DMS79 treated with DMSO at 0.1 percent for 48 hours (cell line): ENCODE measurements around the gene KIF1B.

ENCODE experiments used
- DNase-seq: peaks from one replicate; lab custom pipeline; 2025; lab: John Stamatoyannopoulos, UW

KIF1B gene

DNA sequence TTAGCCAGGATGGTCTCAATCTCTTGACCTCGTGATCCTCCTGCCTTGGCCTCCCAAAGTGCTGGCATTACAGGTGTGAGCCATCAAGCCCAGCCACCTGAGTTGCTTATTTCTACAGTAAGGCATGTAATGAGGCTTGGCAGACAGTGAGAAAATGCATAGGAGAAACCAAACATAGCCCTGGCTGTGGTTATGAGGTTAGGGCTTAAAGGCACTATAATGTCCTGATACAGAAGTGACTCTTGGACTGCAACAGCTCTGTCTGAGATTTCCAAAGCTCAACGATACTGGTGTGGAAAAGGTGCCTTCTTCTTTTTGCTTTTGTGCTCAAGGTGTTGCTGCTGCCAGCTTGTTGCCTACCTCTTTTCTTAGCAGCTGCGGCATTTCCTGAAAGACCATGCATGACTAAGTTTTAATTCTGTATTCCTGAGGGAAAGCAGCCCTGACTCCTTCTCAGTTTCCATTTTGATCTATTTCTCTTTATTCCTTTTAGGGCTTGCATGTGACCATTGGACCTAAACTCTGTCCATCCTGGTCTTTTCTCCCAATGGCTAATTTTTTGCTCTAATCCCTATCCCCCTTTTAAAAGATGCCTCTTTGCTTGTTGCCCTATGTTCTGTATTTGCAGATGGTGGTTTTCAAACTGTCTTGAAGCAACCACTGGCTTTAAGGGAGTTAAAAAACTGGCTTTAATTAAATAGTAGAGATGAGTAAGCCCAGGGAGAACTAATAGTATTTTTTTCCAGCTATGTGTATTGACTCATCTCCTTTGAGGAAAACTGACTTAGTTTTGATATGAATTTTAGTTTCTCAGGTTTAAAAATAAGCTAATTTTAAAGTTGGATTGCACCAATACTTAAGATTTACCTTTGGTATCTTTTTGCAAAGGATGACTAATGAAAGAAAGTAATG is 70.3 kb downstream of the KIF1B start:
- DNase-seq: no peak

DNA sequence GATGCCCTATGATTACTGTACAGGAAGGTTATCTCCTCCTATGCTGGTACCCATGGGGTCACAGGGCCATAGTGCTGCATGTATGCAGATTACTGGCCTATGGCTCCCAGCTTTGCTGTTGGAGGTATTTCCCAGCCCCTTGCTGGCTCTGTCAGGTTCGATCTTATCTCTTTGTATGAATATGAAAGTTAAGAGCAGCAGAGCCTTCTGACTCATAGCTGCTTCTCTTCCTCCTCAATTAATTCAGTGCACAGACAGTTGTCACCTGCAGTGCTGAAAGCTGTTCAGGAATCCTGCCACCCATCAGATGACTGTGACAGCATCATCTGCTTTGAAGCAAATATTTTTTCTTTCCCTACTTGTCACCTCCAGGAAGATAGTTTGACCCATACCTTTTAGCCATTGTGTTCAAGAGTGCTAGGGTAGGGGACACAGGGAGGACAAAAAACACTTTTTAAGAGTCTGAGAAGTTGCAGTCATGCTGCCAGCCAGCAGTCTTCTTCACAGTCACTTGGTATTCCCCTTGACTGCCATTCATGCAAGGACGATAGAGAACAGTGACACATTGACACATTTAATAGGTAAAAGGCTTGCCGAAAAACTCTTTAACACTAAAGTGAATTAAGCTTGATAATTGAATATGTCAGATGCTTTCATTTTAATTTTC is 73.1 kb downstream of the KIF1B start:
- no peak for DNase-seq

DNA sequence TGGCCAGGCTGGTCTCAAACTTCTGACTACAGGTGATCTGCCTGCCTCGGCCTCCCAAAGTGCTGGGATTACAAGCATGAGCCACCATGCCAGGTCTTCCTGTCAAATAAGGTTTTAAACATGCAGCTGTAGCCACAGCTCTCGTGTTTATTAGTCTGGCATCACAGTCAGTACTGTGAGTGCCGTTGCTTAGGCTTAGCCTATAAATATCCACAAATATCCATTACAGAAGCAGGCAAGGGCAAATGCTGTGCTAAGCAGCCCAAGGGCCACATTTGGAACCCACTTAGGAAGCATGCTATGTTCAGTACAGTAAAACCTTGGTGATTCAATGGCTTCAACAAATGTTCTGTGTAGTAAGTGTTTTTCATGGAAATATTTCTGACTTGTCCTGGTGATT is 75.9 kb downstream of the KIF1B start:
- no peak for DNase-seq

DNA sequence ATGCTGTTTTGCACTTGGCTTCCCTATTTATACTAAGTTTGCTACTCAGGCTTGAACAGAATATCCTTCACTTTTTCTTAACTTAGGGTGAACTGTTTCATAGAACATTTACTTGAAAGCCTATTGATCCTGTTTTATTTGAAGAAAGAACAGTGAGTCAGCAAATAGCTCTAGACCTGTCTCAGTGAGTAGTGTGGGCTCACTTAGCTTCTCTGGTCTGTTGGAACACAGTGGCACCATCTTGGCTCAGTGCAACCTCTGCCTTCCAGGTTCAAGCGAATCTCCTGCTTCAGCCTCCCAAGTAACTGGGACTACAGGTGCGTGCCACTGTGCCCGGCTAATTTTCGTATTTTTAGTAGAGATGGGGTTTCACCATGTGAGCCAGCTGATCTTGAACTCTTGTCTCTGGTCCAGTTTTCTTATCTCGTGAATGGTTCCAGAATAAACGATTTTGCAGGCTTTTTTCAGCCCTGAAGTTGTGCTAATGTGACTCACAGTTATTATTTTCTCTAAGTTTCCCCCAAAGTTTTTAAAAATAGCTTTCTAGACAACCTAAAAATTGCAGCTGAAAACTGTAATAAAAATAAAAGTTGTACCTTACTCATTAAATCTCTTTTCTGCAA is 76.8 kb downstream of the KIF1B start:
- no peak for DNase-seq

DNA sequence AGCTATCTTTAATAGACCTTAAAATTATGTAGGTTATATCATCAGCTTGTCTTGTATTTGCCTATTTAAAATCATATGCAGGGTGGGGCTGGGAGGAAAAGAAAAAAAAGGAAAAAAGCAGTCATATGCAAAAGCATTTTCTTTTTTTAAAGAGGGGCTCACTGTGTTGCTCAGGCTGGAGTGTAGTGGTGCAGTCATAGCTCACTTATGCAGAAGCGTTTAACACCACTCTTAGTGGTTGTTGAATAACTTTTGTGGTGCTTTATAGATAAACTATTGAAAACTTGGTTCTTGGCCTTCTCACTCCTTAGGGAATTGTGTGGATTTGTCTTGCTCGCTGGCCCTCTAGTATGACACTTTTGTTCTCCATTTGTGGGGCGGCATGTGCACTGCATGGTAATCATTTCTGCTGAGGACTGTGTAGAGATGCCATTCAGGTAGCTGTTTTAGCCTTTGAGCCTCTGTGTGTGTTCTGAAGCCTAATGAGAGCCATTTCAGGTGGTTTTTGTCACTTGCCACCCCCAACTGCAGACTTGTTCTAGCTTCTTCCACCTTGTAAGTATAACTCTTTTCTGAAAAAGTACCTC is 77.8 kb downstream of the KIF1B start:
- DNase-seq: no peak

DNA sequence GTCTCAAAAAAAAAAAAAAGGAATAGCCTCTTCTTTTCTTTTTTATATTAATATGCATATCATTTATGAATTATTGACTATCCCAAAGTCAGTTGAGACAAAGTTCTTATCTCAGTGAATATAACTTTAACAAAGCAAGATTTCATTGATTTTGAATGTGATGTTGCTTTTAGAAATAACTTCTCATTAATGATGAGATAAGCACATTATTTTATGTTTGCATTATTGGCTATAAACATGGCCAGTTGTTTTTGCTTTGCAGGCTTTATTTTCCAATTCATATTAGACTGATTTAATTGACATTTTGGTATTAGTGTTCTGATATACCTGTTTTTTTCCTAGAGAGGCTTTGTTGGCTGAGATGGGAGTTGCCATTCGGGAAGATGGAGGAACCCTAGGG is 81.3 kb downstream of the KIF1B start:
- DNase-seq: no peak

DNA sequence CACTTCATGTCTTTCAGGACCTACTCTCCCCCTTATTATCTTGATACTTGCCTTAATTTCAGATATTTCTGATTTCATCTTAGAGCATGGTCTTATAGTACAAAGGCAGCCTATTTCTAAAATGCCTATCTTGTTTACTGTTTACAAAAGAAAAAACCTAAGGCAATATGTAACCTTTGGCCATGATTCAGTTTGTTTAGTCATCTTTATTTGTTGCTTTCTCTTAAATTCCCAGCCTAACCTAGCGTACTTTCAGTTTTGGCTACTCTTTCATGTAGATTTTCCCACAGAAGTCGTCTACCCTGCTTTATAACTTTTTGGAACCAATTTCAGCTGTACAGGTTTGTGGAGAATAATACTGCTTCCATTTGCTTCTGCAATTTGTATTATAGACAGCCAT is 81.8 kb downstream of the KIF1B start:
- DNase-seq: no peak

DNA sequence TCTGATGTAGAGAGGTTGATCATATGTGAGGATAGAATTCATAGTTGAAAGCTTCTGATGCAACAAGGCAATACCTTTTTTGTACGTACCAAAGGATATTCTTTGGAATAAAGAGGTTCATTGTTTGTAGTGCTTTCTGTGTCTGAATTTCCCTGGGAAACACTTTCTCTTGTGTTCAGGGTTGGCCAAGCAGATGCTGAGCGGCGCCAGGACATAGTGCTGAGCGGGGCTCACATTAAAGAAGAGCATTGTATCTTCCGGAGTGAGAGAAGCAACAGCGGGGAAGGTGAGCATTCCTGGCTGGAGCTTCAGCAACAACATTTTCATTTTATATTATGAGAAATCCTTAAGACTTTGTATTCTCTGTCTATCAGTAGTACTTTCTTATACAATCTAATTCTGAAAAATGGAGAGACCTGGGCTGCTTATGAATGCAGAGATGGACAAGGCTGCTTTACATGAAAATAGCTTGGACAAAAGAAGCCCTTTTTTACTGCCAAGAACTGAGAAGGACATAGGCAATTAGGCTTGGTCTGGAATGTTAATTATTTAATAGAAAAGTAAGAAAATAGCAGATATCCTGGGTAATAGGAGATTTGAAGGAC is 85.2 kb downstream of the KIF1B start:
- no peak for DNase-seq

DNA sequence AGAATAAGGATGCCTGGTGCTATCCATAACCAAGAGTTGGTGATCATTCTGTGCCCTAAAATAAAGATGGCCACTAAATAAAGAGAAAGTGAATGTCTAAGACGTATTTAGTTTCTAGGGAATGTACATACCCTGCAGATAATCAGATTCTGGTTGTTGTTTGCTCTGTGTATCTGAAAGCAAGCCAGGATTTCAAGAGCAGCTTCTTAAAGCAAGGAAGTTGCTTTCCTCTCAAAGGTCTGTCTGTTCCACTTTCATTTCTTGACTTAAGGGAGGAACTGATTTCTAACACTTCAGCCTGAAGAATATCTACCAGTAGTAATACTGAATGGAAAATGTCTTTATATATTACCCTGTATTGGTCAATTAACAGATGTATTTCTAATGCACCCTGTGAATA is 88.8 kb downstream of the KIF1B start:
- DNase-seq: no peak

DNA sequence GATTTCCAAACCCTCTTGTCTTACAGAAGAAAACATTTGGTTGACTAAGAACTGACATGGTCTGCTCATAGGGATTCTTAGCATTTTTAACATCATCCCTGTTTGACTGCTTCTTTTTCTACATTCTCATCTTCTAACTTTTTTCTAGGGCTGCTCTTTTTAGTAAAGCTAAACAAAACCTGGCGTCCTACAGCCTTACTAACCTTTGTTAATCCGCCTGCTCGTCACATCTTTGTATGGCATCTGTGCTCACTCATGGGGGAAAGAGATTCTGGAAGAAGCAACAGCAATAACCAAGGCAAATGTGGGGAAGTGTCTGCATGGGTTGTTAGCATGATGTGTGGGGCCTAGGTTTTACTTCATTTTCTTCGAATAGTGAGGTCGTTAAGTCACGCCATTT is 92.0 kb downstream of the KIF1B start:
- no peak for DNase-seq

DNA sequence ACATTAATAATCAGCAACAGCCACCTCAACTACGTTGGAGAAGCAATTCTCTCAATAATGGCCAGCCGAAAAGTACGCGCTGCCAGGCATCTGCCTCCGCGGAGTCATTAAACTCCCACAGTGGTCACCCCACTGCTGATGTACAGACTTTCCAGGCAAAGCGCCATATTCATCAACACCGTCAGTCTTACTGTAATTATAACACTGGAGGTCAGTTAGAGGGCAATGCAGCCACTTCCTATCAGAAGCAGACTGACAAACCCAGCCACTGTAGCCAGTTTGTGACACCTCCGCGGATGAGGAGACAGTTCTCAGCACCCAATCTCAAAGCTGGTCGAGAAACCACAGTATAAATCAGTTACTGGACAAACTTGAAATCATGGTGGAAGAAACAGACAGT is 93.9 kb downstream of the KIF1B start:
- DNase-seq: no peak

DNA sequence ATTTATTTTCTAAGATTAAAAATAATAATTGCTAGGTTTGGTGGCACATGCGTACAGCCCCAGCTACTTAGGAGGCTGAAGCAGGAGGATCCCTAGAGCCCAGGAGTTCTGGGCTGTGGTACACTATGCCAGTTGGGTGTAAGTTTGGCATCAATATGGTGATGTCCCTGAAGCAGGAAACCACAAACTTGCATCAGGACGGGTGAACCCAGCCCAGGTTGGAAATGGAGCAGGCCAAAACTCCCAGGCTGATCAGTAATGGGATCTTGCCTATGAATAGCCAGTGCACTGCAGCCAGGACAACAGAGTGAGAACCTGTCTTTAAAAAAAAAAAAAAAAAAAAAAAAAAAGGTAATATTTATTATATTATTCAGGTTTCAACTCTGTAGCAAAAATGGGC is 96.1 kb downstream of the KIF1B start:
- DNase-seq: no peak

DNA sequence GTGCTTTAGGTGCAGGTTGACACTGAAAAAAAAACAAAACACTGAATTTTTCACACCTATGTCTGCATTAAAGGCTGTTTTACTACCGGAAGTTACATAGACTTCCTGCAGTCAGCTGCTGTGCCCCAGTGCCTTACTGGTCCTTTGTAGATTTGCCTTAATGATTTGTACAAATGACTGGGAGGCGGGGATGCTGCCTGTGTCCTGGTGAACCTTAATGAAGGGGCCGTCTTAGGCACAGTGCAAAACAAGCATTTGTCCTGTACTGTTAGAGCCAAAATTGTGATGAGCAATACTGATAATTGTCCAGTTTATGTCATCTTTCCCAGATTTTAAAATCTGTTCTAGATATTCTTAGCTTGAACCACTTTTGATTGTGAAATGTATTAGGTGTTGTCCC is 97.6 kb downstream of the KIF1B start:
- DNase-seq: no peak

DNA sequence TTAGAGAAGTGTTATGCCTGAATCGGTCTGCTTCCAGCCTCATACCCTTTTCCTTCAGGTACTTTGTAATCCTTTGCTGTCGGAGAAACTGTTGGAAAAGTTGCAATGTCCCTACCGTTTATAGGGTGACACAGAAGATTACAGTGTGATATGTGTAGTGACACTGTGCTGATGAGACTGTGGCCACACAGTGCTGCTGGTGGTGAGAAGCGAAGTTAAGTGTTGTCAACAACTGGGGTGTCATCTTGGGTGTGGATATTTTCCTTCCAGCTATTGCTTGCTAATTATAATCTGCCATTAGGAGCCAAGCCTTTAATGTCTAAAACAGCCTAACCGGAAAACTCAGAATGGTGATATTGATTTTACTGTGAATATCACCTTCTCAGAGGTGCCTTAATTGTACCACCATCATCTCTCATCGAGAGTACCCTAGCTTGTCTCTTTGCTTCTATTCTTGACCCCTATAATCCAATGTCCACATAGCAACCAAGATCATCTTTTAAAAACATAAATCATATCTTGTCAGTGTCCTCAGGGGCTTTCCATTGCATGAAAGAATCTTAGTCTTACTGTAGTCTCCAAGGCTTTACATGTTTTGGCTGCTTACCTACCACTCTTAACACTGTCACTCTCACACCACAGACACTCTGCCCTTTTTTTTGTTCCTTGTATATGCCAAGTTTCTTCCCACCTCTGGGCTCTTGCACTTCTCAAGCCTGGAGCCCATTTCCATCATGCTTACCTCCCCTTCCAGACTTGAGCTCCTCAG is 99.1 kb downstream of the KIF1B start:
- no peak for DNase-seq

DNA sequence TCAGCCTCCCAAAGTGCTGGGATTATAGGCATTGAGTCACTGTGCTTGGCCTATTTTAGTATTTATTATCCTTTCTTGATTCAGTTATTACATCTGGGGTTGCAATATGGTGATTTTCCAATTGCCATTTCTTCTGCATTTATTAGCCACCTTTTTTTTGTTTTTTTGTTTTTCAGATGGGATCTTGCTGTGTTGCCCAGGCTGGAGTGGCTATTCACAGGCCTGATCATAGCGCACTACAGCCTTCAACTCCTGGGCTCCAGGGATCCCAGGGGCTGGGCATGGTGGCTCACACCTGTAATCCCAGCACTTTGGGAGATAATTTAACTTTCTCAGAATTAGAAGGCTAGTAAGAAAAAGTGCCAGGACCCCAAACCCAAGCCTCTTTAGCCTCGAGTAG is 106.4 kb downstream of the KIF1B start:
- DNase-seq: no peak

DNA sequence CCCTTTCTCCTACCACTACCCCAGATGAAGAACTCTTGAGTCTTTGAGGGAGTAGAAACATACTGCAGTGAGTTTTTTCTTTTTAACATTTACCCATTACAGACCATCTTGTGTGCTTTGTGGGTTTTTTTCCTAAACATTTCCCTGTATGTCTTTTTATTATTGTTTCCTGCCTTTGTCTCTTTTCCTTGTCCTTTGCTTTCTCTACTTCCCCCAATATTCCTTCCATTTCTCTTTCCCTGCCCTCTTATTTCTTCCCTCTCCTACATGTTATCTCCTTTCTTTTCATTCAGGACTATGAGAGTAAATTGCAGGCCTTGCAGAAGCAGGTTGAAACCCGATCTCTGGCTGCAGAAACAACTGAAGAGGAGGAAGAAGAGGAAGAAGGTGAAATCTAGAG is 109.4 kb downstream of the KIF1B start:
- no peak for DNase-seq

DNA sequence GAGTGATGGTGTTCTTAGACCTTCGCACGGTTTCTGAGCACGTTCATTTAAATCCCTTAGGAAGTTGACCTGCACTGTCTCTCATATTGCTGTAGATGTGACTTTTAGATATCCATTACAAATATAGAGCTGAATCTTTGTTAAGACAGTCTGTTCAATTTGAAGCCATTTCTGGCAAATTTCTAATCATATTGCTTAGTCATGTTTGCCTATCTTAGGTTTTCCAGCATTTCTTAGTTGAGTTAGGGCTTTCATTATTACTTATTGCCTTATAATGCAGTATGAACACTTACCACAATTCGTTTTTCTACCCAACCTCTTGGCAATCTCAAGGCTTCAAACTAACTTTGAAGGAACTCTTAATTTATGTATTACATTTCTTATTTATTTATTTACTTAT is 110.0 kb downstream of the KIF1B start:
- DNase-seq: no peak

DNA sequence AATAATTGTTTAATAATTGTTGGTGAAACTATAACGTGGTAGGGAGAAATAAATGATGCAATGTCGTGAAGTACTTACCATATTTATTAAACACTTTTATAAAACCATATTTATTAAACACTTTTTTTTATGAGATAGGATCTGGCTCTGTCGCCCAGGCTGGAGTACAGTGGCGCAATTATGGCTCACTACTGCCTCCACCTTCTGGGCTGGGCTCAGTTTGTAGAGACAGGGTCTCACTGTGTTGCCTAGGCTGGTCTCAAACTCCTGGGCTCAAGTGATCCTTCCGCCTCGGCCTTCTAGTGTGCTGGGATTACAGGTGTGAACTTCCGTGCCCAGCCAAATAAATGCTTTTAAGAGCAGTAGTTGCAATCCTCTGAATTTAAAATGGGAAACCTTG is 112.5 kb downstream of the KIF1B start:
- DNase-seq: no peak

DNA sequence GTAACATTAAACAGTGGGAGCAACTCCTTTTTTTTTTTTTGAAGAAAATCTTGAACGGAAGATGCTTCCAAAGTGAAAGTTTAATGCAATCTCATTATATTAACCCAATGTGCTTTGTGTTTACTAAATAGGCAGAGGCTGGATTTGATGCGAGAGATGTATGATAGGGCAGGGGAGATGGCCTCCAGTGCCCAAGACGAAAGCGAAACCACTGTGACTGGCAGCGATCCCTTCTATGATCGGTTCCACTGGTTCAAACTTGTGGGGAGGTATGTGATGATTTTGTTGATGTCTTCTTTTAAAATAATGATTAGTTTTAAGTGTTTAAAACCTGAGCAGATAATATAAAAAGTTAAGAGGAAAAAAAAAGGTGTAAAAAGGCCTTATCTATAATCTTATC is 114.3 kb downstream of the KIF1B start:
- no peak for DNase-seq

DNA sequence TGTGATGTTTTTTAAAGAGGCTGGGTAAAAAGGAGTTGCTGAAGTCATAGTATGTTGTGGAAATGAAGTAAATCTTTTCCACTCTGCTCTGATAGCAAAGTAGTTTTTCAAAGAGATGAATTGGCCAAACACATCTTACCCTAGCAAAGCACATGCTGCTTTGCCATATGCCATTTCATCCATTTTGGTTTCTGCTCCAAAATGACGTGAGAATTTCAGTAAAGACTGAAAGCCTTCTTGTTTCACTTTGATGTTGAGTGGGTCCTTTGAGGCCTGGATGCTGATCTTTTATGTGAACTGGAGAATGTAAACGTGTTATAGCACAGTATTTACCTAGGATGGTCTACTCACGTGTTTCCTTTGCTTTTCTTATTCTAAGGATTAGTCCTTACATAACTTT is 115.2 kb downstream of the KIF1B start:
- no peak for DNase-seq

DNA sequence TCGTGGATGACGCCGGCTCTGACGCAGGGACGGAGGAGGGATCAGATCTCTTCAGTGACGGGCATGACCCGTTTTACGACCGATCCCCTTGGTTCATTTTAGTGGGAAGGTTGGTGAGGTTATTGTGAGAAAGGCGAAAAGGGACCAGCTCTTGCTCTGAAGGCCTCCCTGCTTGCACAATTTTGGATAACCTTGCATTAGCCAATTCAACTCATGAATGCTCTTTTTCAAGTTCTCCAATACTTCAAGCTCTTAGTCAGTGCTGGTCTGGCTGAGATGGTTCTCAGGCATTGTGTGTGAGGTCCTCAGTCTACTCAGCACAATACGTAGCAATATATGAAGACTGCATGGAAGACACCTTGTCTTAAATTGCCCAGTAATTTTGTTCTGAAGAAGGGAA is 115.9 kb downstream of the KIF1B start:
- no peak for DNase-seq
